Epithelial cell of proximal tubule (primary cell): ENCODE measurements around the gene ADAT3. TPM values are rescaled to one million over a fixed set of nuclear protein-coding genes. Genes with fewer than 3 reads are reported as not detected.

Source experiments
- DNase-seq: peaks from one replicate; pipeline ENCODE4 v3.0.0-alpha.2; 2011; ENCODE audit warnings: low read depth
- H3K4me3 ChIP-seq: 2 replicates; pipeline ENCODE4 v1.5.1; 2011; ENCODE audit warnings: low read depth, mild to moderate bottlenecking, low read length
- total RNA-seq: library from RNA; depleted of rRNA; stranded (reverse); fragments of >200 nt; gene quantifications from 2 replicates; pipeline ENCODE4 v1.2.3, GENCODE V29; 2015
- TF ChIP-seq, protein P1 (sequence below): conservative IDR thresholded peaks from 2 replicates; pipeline ENCODE4 v1.5.1; 2012; ENCODE audit warnings: low read depth, mild to moderate bottlenecking, low read length

Gene ADAT3
- total RNA-seq, 1 donor from 2014 or later, result 10.3 TPM

- TF ChIP-seq, protein P1, sequence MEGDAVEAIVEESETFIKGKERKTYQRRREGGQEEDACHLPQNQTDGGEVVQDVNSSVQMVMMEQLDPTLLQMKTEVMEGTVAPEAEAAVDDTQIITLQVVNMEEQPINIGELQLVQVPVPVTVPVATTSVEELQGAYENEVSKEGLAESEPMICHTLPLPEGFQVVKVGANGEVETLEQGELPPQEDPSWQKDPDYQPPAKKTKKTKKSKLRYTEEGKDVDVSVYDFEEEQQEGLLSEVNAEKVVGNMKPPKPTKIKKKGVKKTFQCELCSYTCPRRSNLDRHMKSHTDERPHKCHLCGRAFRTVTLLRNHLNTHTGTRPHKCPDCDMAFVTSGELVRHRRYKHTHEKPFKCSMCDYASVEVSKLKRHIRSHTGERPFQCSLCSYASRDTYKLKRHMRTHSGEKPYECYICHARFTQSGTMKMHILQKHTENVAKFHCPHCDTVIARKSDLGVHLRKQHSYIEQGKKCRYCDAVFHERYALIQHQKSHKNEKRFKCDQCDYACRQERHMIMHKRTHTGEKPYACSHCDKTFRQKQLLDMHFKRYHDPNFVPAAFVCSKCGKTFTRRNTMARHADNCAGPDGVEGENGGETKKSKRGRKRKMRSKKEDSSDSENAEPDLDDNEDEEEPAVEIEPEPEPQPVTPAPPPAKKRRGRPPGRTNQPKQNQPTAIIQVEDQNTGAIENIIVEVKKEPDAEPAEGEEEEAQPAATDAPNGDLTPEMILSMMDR, result no peak
- no peak for DNase-seq
- no peak overlapping the region for H3K4me3 ChIP-seq
Observed at GRCh38 chr19:1952635-1953034, 47.4 kb downstream of the ADAT3 start.

- no peak for DNase-seq
- TF ChIP-seq, protein P1, result no peak
- H3K4me3 ChIP-seq, result no peak overlapping the region
Observed at GRCh38 chr19:1953037-1953436, 47.8 kb downstream of the ADAT3 start.

GRCh38 chr19:1953441-1954094 is 48.4 kb downstream of the ADAT3 start:
- no peak for DNase-seq
- H3K4me3 ChIP-seq, result no peak overlapping the region
- TF ChIP-seq, protein P1, result no peak

- H3K4me3 ChIP-seq, result no peak overlapping the region
- TF ChIP-seq, protein P1, result no peak
- DNase-seq, result no peak
Observed at GRCh38 chr19:1954532-1954933, 49.3 kb downstream of the ADAT3 start.

DNA sequence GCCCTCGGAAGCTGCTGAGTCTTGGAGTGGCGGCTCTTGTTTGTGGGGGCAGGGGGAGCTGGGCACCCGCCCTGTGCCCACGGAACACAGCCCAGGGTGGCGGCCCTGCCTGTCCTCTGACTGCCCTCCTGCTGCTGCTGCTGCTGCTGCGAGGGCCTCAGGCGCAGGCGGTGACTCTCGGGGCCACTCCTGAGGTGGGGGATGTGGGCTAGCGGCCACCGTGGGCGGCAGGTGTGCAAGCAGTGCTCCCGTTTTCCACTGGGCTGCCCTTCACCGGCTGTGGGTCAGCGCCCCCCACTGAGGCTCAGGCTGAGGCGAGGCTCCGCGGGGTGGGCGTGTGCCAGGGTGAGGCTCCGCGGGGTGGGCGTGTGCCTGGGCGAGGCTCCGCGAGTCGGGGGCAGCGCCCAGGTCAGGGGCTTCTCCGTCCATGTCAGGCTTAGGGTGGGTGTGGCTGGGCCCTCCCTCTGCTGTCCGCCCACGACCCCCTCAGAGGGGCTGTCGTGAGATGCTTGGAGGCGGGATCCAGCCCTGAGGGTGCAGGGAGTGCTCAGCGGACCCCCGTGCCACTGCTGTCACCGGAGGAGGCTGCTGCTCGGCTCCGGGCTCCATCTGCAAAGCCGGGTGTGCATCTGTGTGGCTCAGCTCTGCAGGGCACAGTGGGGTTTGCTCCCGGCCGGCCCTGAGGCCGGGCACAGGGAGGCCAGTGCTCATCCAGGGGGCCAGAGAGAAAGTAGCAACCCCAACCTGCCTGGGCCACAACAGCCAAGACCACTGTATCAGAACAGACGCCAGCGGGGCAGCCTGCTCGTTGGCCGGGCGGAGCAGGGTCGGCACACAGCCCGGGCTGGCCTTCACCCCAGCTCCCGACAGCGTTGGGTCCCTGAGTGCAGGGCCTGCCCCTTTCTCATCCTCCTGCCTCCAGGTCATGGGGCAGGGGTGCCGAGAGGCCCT is 50.2 kb downstream of the ADAT3 start:
- H3K4me3 ChIP-seq, result no peak overlapping the region
- no peak for DNase-seq
- TF ChIP-seq, protein P1, result no peak

GRCh38 chr19:1956122-1956494 is 50.9 kb downstream of the ADAT3 start:
- no peak overlapping the region for H3K4me3 ChIP-seq
- TF ChIP-seq, protein P1, result no peak
- no peak for DNase-seq
